Liver (tissue), 9 donors: ENCODE measurements around the gene ZNRF2. TPM values are rescaled to one million over a fixed set of nuclear protein-coding genes. Genes with fewer than 3 reads are reported as not detected.

Experiments used
- DNase-seq: peaks from one replicate; pipeline ENCODE4 v3.0.0-alpha.2; 2017; ENCODE audit warnings: low spot score
- H3K27ac ChIP-seq, 2 donors: one replicate each; pipeline ENCODE4 v1.7.0; 2013; ENCODE audit warnings: inconsistent platforms in 2 of 2, low read length in 2 of 2, control low read depth in 1 of 2, low read depth in 1 of 2, mild to moderate bottlenecking in 1 of 2
- H3K27me3 ChIP-seq, 4 donors: one replicate each; pipeline versions ENCODE4 v1.6.1 to v1.7.0; 2013; ENCODE audit warnings: low read length in 3 of 4, inconsistent platforms in 1 of 4, mild to moderate bottlenecking in 1 of 4, moderate library complexity in 1 of 4; ENCODE audit not compliant: control insufficient read depth in 4 of 4, insufficient read depth in 4 of 4
- H3K36me3 ChIP-seq, 4 donors: one replicate each; pipeline versions ENCODE4 v1.6.1 to v1.7.0; 2013; ENCODE audit warnings: low read length in 3 of 4, mild to moderate bottlenecking in 3 of 4, low read depth in 1 of 4, moderate library complexity in 1 of 4; ENCODE audit not compliant: control insufficient read depth in 4 of 4, insufficient read depth in 3 of 4
- H3K4me1 ChIP-seq, 4 donors: one replicate each; pipeline versions ENCODE4 v1.6.1 to v1.7.0; 2013; ENCODE audit warnings: low read length in 3 of 4, mild to moderate bottlenecking in 3 of 4, moderate library complexity in 1 of 4; ENCODE audit not compliant: control insufficient read depth in 4 of 4, insufficient read depth in 4 of 4
- H3K4me3 ChIP-seq, 3 donors: one replicate each; pipeline versions ENCODE4 v1.6.1 to v1.7.0; 2013; ENCODE audit warnings: low read length in 3 of 3, control low read depth in 1 of 3, low read depth in 1 of 3, mild to moderate bottlenecking in 1 of 3
- H3K9ac ChIP-seq, 2 donors: one replicate each; pipeline ENCODE4 v1.7.0; 2013; ENCODE audit warnings: low read length in 2 of 2, mild to moderate bottlenecking in 2 of 2, moderate library complexity in 2 of 2, control low read depth in 1 of 2, low read depth in 1 of 2
- H3K9me3 ChIP-seq, 4 donors: one replicate each; pipeline versions ENCODE4 v1.6.1 to v1.7.0; 2013; ENCODE audit warnings: low read length in 3 of 4; ENCODE audit not compliant: control insufficient read depth in 4 of 4
- EGR1 ChIP-seq, 2 donors: IDR thresholded peaks; 2 replicates each; pipeline ENCODE4 v1.6.1; 2016 to 2018; ENCODE audit warnings: antibody characterized with exemption in 2 of 2, low read depth in 2 of 2
- FOXA1 ChIP-seq: IDR thresholded peaks from 2 replicates; pipeline ENCODE4 v1.6.1; 2016; ENCODE audit warnings: antibody characterized with exemption
- FOXA2 ChIP-seq: IDR thresholded peaks from 2 replicates; pipeline ENCODE4 v1.6.1; 2016; ENCODE audit warnings: antibody characterized with exemption
- GABPA ChIP-seq, 2 donors: IDR thresholded peaks in 1 of 2; conservative IDR thresholded peaks in 1 of 2; 2 replicates each; pipeline ENCODE4 v1.6.1; 2016; ENCODE audit warnings: antibody characterized with exemption in 2 of 2, mild to moderate bottlenecking in 1 of 2, moderate library complexity in 1 of 2
- HNF4A ChIP-seq, 2 donors: conservative IDR thresholded peaks; 2 replicates each; pipeline ENCODE4 v1.6.1; 2016; ENCODE audit warnings: antibody characterized with exemption in 2 of 2, mild to moderate bottlenecking in 2 of 2
- HNF4G ChIP-seq: IDR thresholded peaks from 2 replicates; pipeline ENCODE4 v1.6.1; 2016; ENCODE audit warnings: antibody characterized with exemption
- JUND ChIP-seq, 2 donors: IDR thresholded peaks; 2 replicates each; pipeline ENCODE4 v1.6.1; 2016; ENCODE audit warnings: antibody characterized with exemption in 2 of 2
- NR2F2 ChIP-seq: IDR thresholded peaks from 2 replicates; pipeline ENCODE4 v1.6.1; 2016; ENCODE audit warnings: antibody characterized with exemption
- RAD21 ChIP-seq, 2 donors: IDR thresholded peaks; 2 replicates each; pipeline ENCODE4 v1.6.1; 2016; ENCODE audit warnings: antibody characterized with exemption in 2 of 2, mild to moderate bottlenecking in 2 of 2
- RXRA ChIP-seq, 2 donors: IDR thresholded peaks; 2 replicates each; pipeline ENCODE4 v1.6.1; 2017 to 2018; ENCODE audit warnings: antibody characterized with exemption in 2 of 2, mild to moderate bottlenecking in 1 of 2
- SP1 ChIP-seq: IDR thresholded peaks from 2 replicates; pipeline ENCODE4 v1.6.1; 2018; ENCODE audit warnings: antibody characterized with exemption, mild to moderate bottlenecking
- TAF1 ChIP-seq: conservative IDR thresholded peaks from 2 replicates; pipeline ENCODE4 v1.6.1; 2016; ENCODE audit warnings: antibody characterized with exemption, mild to moderate bottlenecking
- YY1 ChIP-seq: IDR thresholded peaks from 2 replicates; pipeline ENCODE4 v1.6.1; 2016; ENCODE audit warnings: antibody characterized with exemption, mild to moderate bottlenecking
- WGBS: extraction: QIAGEN DNeasy Blood & Tissue Kit; methylation state at CpG from one replicate; pipeline ENCODE4 v1.1.7; 2013; 5-methylcytosine and 5-hydroxymethylcytosine counted together
- polyA plus RNA-seq, 2 donors: library from polyadenylated mRNA; stranded (reverse) in 1 of 2; unstranded in 1 of 2; fragments of 200-250 nt in 1 of 2; fragments of >200 nt in 1 of 2; fragmentation: Nextera tagmentation in 1 of 2; extraction: Ambion mirVana in 1 of 2; gene quantifications; one replicate each; pipeline versions ENCODE4 v1.2.1 to v1.2.3, GENCODE V29; 2013 to 2015
- total RNA-seq, 2 donors: library from RNA; depleted of rRNA; stranded (reverse); fragments of >200 nt; gene quantifications; one replicate each; pipeline ENCODE4 v1.2.3, GENCODE V29; 2014
- TF ChIP-seq, protein P1 (sequence below): IDR thresholded peaks from 2 replicates; pipeline ENCODE4 v1.6.1; 2016; ENCODE audit warnings: antibody characterized with exemption, mild to moderate bottlenecking
- TF ChIP-seq, protein P2 (sequence below): IDR thresholded peaks from 2 replicates; pipeline ENCODE4 v1.6.1; 2016; ENCODE audit warnings: antibody characterized with exemption
- TF ChIP-seq, protein P3 (sequence below): IDR thresholded peaks from 2 replicates; pipeline ENCODE4 v1.6.1; 2016; ENCODE audit warnings: antibody characterized with exemption
- TF ChIP-seq, protein P4 (sequence below): fragments of 150-350 bp; IDR thresholded peaks from 2 replicates; pipeline ENCODE4 v1.5.1; 2017; ENCODE audit warnings: improper control_type of control experiment, low read depth, low read length; ENCODE audit not compliant: missing input control
- donor health status: healthy.
- donor health status: healthy.
- donor health status: healthy.
- donor health status: healthy.
- donor health status: healthy.

ZNRF2 gene
- total and polyA plus RNA-seq, 4 donors: 6.9 to 30.0 (median 12.7) TPM

DNA sequence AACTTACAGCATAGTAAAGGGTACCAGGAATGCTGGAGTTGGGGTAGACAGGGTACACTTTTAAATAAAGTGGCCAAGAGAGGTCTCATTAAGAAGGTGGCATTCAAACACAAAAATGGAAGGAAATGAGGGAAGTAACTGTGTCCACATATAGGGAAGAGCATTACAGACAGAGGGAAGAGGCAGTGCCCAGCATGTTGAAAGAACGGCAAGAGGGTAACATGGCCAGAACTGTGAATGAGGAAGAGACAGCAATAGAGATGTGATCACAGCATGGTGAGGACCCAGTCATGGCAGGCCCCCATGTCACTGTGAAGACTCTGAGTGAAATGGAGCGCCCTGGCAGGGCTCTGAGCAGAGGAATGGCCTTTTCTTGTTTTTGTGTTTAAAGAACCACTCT, 35.1 kb upstream of the ZNRF2 start:
- no peak for TF ChIP-seq EGR1 (IDR thresholded peaks at IDR 0.05; ENCODE audit: low read depth in 2 of 2)
- Histone ChIP-seq H3K36me3 (no peaks in the 10 kb centered on the region), H3K27me3 (no peaks in the 10 kb centered on the region), H3K9ac (no peak overlapping the region), H3K4me3 (no peak overlapping the region), H3K27ac (no peak overlapping the region), H3K4me1 (peaks cover 7 to 25% (median 20%) of the 10 kb centered on the region in 4 donors), H3K9me3 (no peaks in the 10 kb centered on the region)
- DNase-seq: no peak
- 95% methylated on average over 2 of the region's 2 CpGs for WGBS

DNA sequence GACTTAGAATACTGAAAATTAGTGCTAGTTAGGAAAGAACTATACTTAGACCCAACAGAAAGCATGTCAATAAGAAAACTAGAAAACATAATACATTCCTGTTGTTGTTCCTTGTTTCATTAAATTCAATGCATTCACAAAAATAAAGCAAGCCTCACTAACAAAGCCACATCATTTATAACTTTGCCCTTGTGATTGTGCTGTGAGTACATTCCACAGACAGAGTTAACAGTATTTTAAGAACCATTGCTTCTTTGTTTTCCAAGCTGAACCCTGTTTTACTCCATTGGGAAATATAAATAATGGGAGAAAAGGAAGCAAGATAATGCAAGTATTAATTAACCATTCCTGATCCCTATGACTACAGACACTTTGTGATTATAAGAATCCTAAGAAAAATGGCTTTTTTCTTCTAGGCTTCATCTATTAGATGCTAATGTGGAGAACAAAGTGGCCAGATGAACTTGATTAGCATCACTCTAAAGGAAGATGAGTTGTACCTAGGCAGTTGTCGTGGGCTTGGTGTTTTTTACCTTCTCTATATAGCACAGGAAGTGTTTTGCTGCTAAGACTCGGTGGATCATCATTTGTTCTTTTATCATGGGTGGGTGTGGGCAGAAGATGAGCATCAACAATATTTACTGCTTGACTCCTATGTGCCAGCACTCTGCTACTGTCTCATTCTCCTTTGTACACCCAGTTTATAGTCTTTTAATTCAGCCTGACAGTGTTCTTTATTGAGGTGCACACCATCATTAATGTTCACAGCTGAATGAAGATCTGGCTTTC, 34.2 kb upstream of the ZNRF2 start:
- no peaks in the 10 kb centered on the region for H3K27me3 ChIP-seq
- DNase-seq: no peak
- 83% methylated on average over 2 of the region's 2 CpGs for WGBS
- no peak overlapping the region for H3K27ac ChIP-seq
- H3K9ac ChIP-seq: no peak overlapping the region
- H3K4me3 ChIP-seq: no peak overlapping the region
- H3K9me3 ChIP-seq: no peaks in the 10 kb centered on the region
- TF ChIP-seq SP1: no peak
- no peak for TF ChIP-seq JUND (IDR thresholded peaks at IDR 0.05)
- no peak for TF ChIP-seq GABPA (IDR thresholded peaks at IDR 0.05 in 1 of 2, conservative IDR thresholded peaks at IDR 0.05 in 1 of 2)
- TF ChIP-seq HNF4G: no peak
- TF ChIP-seq, protein P1, sequence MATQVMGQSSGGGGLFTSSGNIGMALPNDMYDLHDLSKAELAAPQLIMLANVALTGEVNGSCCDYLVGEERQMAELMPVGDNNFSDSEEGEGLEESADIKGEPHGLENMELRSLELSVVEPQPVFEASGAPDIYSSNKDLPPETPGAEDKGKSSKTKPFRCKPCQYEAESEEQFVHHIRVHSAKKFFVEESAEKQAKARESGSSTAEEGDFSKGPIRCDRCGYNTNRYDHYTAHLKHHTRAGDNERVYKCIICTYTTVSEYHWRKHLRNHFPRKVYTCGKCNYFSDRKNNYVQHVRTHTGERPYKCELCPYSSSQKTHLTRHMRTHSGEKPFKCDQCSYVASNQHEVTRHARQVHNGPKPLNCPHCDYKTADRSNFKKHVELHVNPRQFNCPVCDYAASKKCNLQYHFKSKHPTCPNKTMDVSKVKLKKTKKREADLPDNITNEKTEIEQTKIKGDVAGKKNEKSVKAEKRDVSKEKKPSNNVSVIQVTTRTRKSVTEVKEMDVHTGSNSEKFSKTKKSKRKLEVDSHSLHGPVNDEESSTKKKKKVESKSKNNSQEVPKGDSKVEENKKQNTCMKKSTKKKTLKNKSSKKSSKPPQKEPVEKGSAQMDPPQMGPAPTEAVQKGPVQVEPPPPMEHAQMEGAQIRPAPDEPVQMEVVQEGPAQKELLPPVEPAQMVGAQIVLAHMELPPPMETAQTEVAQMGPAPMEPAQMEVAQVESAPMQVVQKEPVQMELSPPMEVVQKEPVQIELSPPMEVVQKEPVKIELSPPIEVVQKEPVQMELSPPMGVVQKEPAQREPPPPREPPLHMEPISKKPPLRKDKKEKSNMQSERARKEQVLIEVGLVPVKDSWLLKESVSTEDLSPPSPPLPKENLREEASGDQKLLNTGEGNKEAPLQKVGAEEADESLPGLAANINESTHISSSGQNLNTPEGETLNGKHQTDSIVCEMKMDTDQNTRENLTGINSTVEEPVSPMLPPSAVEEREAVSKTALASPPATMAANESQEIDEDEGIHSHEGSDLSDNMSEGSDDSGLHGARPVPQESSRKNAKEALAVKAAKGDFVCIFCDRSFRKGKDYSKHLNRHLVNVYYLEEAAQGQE: no peak
- no peak for TF ChIP-seq TAF1
- no peak for TF ChIP-seq FOXA1
- TF ChIP-seq NR2F2: no peak
- TF ChIP-seq, protein P2, sequence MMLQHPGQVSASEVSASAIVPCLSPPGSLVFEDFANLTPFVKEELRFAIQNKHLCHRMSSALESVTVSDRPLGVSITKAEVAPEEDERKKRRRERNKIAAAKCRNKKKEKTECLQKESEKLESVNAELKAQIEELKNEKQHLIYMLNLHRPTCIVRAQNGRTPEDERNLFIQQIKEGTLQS: no peak
- no peak for TF ChIP-seq EGR1 (IDR thresholded peaks at IDR 0.05; ENCODE audit: low read depth in 2 of 2)
- no peak for TF ChIP-seq FOXA2
- TF ChIP-seq, protein P3, sequence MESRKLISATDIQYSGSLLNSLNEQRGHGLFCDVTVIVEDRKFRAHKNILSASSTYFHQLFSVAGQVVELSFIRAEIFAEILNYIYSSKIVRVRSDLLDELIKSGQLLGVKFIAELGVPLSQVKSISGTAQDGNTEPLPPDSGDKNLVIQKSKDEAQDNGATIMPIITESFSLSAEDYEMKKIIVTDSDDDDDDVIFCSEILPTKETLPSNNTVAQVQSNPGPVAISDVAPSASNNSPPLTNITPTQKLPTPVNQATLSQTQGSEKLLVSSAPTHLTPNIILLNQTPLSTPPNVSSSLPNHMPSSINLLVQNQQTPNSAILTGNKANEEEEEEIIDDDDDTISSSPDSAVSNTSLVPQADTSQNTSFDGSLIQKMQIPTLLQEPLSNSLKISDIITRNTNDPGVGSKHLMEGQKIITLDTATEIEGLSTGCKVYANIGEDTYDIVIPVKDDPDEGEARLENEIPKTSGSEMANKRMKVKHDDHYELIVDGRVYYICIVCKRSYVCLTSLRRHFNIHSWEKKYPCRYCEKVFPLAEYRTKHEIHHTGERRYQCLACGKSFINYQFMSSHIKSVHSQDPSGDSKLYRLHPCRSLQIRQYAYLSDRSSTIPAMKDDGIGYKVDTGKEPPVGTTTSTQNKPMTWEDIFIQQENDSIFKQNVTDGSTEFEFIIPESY: no peak
- TF ChIP-seq HNF4A (conservative IDR thresholded peaks at IDR 0.05): no peak
- TF ChIP-seq YY1: no peak
- TF ChIP-seq RAD21 (IDR thresholded peaks at IDR 0.05): no peak
- TF ChIP-seq, protein P4, sequence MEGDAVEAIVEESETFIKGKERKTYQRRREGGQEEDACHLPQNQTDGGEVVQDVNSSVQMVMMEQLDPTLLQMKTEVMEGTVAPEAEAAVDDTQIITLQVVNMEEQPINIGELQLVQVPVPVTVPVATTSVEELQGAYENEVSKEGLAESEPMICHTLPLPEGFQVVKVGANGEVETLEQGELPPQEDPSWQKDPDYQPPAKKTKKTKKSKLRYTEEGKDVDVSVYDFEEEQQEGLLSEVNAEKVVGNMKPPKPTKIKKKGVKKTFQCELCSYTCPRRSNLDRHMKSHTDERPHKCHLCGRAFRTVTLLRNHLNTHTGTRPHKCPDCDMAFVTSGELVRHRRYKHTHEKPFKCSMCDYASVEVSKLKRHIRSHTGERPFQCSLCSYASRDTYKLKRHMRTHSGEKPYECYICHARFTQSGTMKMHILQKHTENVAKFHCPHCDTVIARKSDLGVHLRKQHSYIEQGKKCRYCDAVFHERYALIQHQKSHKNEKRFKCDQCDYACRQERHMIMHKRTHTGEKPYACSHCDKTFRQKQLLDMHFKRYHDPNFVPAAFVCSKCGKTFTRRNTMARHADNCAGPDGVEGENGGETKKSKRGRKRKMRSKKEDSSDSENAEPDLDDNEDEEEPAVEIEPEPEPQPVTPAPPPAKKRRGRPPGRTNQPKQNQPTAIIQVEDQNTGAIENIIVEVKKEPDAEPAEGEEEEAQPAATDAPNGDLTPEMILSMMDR: no peak
- no peak for TF ChIP-seq RXRA (IDR thresholded peaks at IDR 0.05)
- no peaks in the 10 kb centered on the region for H3K36me3 ChIP-seq
- peaks cover 7 to 34% (median 27%) of the 10 kb centered on the region in 4 donors for H3K4me1 ChIP-seq
